ENCODE measurements around the gene KCNG2. TPM values are rescaled to one million over a fixed set of nuclear protein-coding genes. Genes with fewer than 3 reads are reported as not detected.

KCNG2 gene
- total RNA-seq, 4 donors from 2014 or later = 0.41 to 6.7 TPM; not detected in 2

GRCh38 chr18:79800371-79801180 is 2.8 kb downstream of the KCNG2 start:
- Histone ChIP-seq H3K27ac (no peak overlapping the region), H3K4me1 (peaks cover 7 to 19% (median 17%) of the 10 kb centered on the region in 4 donors), H3K9me3 (no peaks in the 10 kb centered on the region), H3K4me3 (no peak overlapping the region), H3K27me3 (peaks cover 41% of the 10 kb centered on the region), H3K36me3 (no peaks in the 10 kb centered on the region)
- 90 to 100% methylated on average over 3 to 31 of the region's 39 CpGs for WGBS, 2 donors (ENCODE audit: low coverage in 1 of 2)
- intact Hi-C loops (cut with DNase I; ENCODE audit: low total_unique reads) = no loop called here
- no peak for DNase-seq
- in situ Hi-C loops (cut with MboI; ENCODE audit: low pct_ligation_motif_present in 1 of 4, low pct_unique_long_range_greater_than_20kb in 1 of 4, low sequenced_read_pairs in 3 of 4) = no loop called here
- TF ChIP-seq POLR2A (IDR thresholded peaks at IDR 0.05) (no peak), CTCF (IDR thresholded peaks at IDR 0.05) (no peak), POLR2AphosphoS5 (IDR thresholded peaks at IDR 0.05) (no peak), EP300 (IDR thresholded peaks at IDR 0.05; ENCODE audit: low read depth) (no peak)

GRCh38 chr18:79801217-79801616 is 3.5 kb downstream of the KCNG2 start:
- intact Hi-C loops (cut with DNase I; ENCODE audit: low total_unique reads) = no loop called here
- 60 to 91% methylated on average over 1 to 13 of the region's 13 CpGs for WGBS, 2 donors (ENCODE audit: low coverage in 1 of 2)
- H3K27me3 ChIP-seq = peaks cover 41% of the 10 kb centered on the region

GRCh38 chr18:79801641-79802040 is 3.9 kb downstream of the KCNG2 start:
- no peak overlapping the region for H3K27ac ChIP-seq
- H3K4me1 ChIP-seq = peaks cover 7 to 19% (median 17%) of the 10 kb centered on the region in 4 donors
- intact Hi-C loops (cut with DNase I; ENCODE audit: low total_unique reads) (no loop called here), in situ Hi-C loops (cut with MboI; ENCODE audit: low pct_ligation_motif_present in 1 of 4, low pct_unique_long_range_greater_than_20kb in 1 of 4, low sequenced_read_pairs in 3 of 4) (no loop called here)
- TF ChIP-seq CTCF (IDR thresholded peaks at IDR 0.05) (no peak), POLR2AphosphoS5 (IDR thresholded peaks at IDR 0.05) (no peak), EP300 (IDR thresholded peaks at IDR 0.05; ENCODE audit: low read depth) (no peak), POLR2A (IDR thresholded peaks at IDR 0.05) (no peak)
- peaks cover 36% of the 10 kb centered on the region for H3K27me3 ChIP-seq
- H3K36me3 ChIP-seq = no peaks in the 10 kb centered on the region
- H3K9me3 ChIP-seq = no peaks in the 10 kb centered on the region
- WGBS, 2 donors (ENCODE audit: low coverage in 1 of 2) = 85% methylated on average over 9 of the region's 9 CpGs; no CpG with 5 or more reads in 1 of the 2 donors
- no peak overlapping the region for H3K4me3 ChIP-seq
- no peak for DNase-seq

More at GRCh38 chr18:79801217-79801616, 3.5 kb downstream of the KCNG2 start:
- no peak for DNase-seq
- TF ChIP-seq EP300 (IDR thresholded peaks at IDR 0.05; ENCODE audit: low read depth) (no peak), POLR2AphosphoS5 (IDR thresholded peaks at IDR 0.05) (no peak), POLR2A (IDR thresholded peaks at IDR 0.05) (no peak), CTCF (IDR thresholded peaks at IDR 0.05) (no peak)
- Histone ChIP-seq H3K36me3 (no peaks in the 10 kb centered on the region), H3K27ac (no peak overlapping the region), H3K9me3 (no peaks in the 10 kb centered on the region), H3K4me1 (peaks cover 7 to 19% (median 17%) of the 10 kb centered on the region in 4 donors), H3K4me3 (no peak overlapping the region)
- in situ Hi-C loops (cut with MboI; ENCODE audit: low pct_ligation_motif_present in 1 of 4, low pct_unique_long_range_greater_than_20kb in 1 of 4, low sequenced_read_pairs in 3 of 4) = no loop called here

GRCh38 chr18:79802298-79802697 is 4.6 kb downstream of the KCNG2 start:
- Histone ChIP-seq H3K4me1 (peaks cover 7 to 19% (median 17%) of the 10 kb centered on the region in 4 donors), H3K36me3 (no peaks in the 10 kb centered on the region), H3K27me3 (peaks cover 30% of the 10 kb centered on the region), H3K27ac (no peak overlapping the region), H3K4me3 (no peak overlapping the region), H3K9me3 (no peaks in the 10 kb centered on the region)
- TF ChIP-seq POLR2A (IDR thresholded peaks at IDR 0.05) (no peak), CTCF (IDR thresholded peaks at IDR 0.05) (no peak), POLR2AphosphoS5 (IDR thresholded peaks at IDR 0.05) (no peak), EP300 (IDR thresholded peaks at IDR 0.05; ENCODE audit: low read depth) (no peak)
- intact Hi-C loops (cut with DNase I; ENCODE audit: low total_unique reads) (no loop called here), in situ Hi-C loops (cut with MboI; ENCODE audit: low pct_ligation_motif_present in 1 of 4, low pct_unique_long_range_greater_than_20kb in 1 of 4, low sequenced_read_pairs in 3 of 4) (no loop called here)
- no peak for DNase-seq
- 92 to 93% methylated on average over 2 to 18 of the region's 18 CpGs for WGBS, 2 donors (ENCODE audit: low coverage in 1 of 2)

Measured in transverse colon (tissue), 4 donors.